Mesendoderm (in vitro differentiated cells): ENCODE data around the gene UBE3D.

Experiments used
- DNase-seq: peaks from one replicate; pipeline ENCODE4 v3.0.0; 2013
- H2AK5ac ChIP-seq: 2 replicates; pipeline ENCODE4 v1.6.1; 2013; ENCODE audit warnings: low read length, inconsistent platforms
- H2BK120ac ChIP-seq: 2 replicates; pipeline ENCODE4 v1.6.1; 2013; ENCODE audit warnings: low read depth, mild to moderate bottlenecking, low read length, moderate library complexity, mixed read lengths
- H2BK15ac ChIP-seq: replicated peaks from 2 replicates; pipeline ENCODE4 v1.6.1; 2013; ENCODE audit warnings: low read depth, mild to moderate bottlenecking, moderate library complexity
- H2BK5ac ChIP-seq: 2 replicates; pipeline ENCODE4 v1.6.1; 2013; ENCODE audit warnings: low read length, inconsistent platforms
- H3K18ac ChIP-seq: 2 replicates; pipeline ENCODE4 v1.6.1; 2013; ENCODE audit warnings: mild to moderate bottlenecking, low read length, mixed read lengths
- H3K23ac ChIP-seq: one replicate; pipeline ENCODE4 v1.6.1; 2013; ENCODE audit warnings: low read length
- H3K27ac ChIP-seq: 2 replicates; pipeline ENCODE4 v1.5.1; 2013; ENCODE audit warnings: low read depth, mild to moderate bottlenecking, inconsistent platforms, low read length, moderate library complexity
- H3K27me3 ChIP-seq: 2 replicates; pipeline ENCODE4 v1.6.1; 2013; ENCODE audit warnings: low read length, control low read depth, mild to moderate bottlenecking, inconsistent platforms; ENCODE audit not compliant: insufficient read depth, poor library complexity
- H3K36me3 ChIP-seq: 2 replicates; pipeline ENCODE4 v1.6.1; 2013; ENCODE audit warnings: low read length, inconsistent platforms; ENCODE audit not compliant: control insufficient read depth, insufficient read depth
- H3K4ac ChIP-seq: one replicate; pipeline ENCODE4 v1.6.1; 2013; ENCODE audit warnings: low read depth, mild to moderate bottlenecking, low read length, moderate library complexity
- H3K4me1 ChIP-seq: 2 replicates; pipeline ENCODE4 v1.6.1; 2013; ENCODE audit warnings: low read depth, low read length, inconsistent platforms; ENCODE audit not compliant: control insufficient read depth
- H3K4me2 ChIP-seq: 2 replicates; pipeline ENCODE4 v1.6.1; 2013; ENCODE audit warnings: low read length
- H3K4me3 ChIP-seq: 2 replicates; pipeline ENCODE4 v1.5.1; 2013; ENCODE audit warnings: mild to moderate bottlenecking, low read length
- H3K56ac ChIP-seq: one replicate; pipeline ENCODE4 v1.6.1; 2013; ENCODE audit warnings: low read length
- H3K79me1 ChIP-seq: 2 replicates; pipeline ENCODE4 v1.6.1; 2013; ENCODE audit warnings: low read length, inconsistent platforms
- H3K79me2 ChIP-seq: 2 replicates; pipeline ENCODE4 v1.6.1; 2013; ENCODE audit warnings: mild to moderate bottlenecking, low read length; ENCODE audit not compliant: control insufficient read depth, insufficient read depth
- H3K9ac ChIP-seq: 2 replicates; pipeline ENCODE4 v1.6.1; 2013; ENCODE audit warnings: low read length, inconsistent platforms
- H4K5ac ChIP-seq: one replicate; pipeline ENCODE4 v1.6.1; 2013; ENCODE audit warnings: low read length
- H4K8ac ChIP-seq: one replicate; pipeline ENCODE4 v1.6.1; 2013; ENCODE audit warnings: low read depth, mild to moderate bottlenecking, control low read depth, low read length, moderate library complexity
- WGBS: extraction: QIAGEN DNeasy Blood & Tissue Kit; methylation state at CpG from one replicate; pipeline ENCODE4 v1.1.7; 2013; ENCODE audit warnings: low lambda C conversion rate, missing lambda C conversion rate; ENCODE audit not compliant: insufficient coverage; ENCODE audit errors: extremely low coverage; 5-methylcytosine and 5-hydroxymethylcytosine counted together

UBE3D gene

DNA sequence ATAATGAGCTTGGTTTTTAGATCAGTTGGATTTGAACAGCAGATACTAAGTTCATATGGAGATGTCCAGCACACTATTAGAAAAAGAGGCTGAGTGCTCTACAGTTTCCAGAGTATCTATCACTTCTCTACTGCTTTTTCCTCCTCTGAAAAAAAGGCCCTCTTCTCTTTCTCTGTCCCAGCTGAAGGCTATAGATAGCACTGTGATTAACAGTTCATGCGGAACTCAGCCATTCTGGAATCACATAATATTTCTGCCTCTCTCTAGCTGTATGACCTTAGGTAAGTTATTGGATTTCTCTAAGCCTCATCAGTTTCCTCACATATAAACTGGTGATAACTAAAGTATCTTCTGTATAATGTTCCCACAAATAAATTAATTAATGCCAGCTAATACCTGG is 184.1 kb downstream of the UBE3D start:
- Histone ChIP-seq H3K18ac (no peak overlapping the region), H3K27ac (no peak overlapping the region), H3K9ac (no peak overlapping the region), H4K8ac (no peak overlapping the region), H4K5ac (no peak overlapping the region), H3K79me2 (no peaks in the 10 kb centered on the region), H3K23ac (no peak overlapping the region), H3K4me2 (no peak overlapping the region), H3K4ac (no peak overlapping the region), H3K36me3 (no peaks in the 10 kb centered on the region), H3K4me3 (no peak overlapping the region), H2AK5ac (no peak overlapping the region), H3K4me1 (no peaks in the 10 kb centered on the region), H2BK120ac (no peak overlapping the region), H3K79me1 (no peaks in the 10 kb centered on the region), H3K56ac (no peak overlapping the region), H3K27me3 (no peaks in the 10 kb centered on the region), H2BK15ac (no peak overlapping the region), H2BK5ac (no peak overlapping the region)
- DNase-seq, result no peak
- WGBS, result no CpG with 5 or more reads among the region's 1 CpG

DNA sequence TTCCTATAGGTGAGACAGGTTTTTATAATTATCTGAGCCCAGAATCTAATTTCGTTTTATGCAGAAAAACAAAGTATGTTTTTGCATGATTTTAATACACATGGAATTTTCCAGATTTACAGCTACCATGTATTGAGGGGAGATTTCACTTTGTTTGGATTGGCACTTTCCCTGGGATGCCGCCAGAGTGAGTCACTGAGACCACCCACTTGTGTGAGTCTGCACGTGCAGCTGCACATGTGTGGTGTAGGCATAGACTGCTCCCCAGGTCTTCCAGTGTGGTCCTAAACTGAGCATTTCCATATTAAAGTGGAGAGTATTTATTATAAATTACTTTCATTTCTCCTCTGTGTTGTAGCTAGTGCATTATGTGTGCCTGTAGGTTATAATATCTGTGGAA is 186.8 kb downstream of the UBE3D start:
- Histone ChIP-seq H4K5ac (no peak overlapping the region), H3K36me3 (no peaks in the 10 kb centered on the region), H3K79me2 (no peaks in the 10 kb centered on the region), H3K27me3 (no peaks in the 10 kb centered on the region), H4K8ac (no peak overlapping the region), H3K27ac (no peak overlapping the region), H2BK15ac (no peak overlapping the region), H3K4me1 (no peaks in the 10 kb centered on the region), H2AK5ac (no peak overlapping the region), H2BK5ac (no peak overlapping the region), H3K4ac (no peak overlapping the region), H3K56ac (no peak overlapping the region), H3K4me3 (no peak overlapping the region), H3K23ac (no peak overlapping the region), H3K4me2 (no peak overlapping the region), H3K9ac (no peak overlapping the region), H3K79me1 (no peaks in the 10 kb centered on the region), H3K18ac (no peak overlapping the region), H2BK120ac (no peak overlapping the region)
- DNase-seq, result no peak
- WGBS, result no CpG with 5 or more reads among the region's 3 CpGs

DNA sequence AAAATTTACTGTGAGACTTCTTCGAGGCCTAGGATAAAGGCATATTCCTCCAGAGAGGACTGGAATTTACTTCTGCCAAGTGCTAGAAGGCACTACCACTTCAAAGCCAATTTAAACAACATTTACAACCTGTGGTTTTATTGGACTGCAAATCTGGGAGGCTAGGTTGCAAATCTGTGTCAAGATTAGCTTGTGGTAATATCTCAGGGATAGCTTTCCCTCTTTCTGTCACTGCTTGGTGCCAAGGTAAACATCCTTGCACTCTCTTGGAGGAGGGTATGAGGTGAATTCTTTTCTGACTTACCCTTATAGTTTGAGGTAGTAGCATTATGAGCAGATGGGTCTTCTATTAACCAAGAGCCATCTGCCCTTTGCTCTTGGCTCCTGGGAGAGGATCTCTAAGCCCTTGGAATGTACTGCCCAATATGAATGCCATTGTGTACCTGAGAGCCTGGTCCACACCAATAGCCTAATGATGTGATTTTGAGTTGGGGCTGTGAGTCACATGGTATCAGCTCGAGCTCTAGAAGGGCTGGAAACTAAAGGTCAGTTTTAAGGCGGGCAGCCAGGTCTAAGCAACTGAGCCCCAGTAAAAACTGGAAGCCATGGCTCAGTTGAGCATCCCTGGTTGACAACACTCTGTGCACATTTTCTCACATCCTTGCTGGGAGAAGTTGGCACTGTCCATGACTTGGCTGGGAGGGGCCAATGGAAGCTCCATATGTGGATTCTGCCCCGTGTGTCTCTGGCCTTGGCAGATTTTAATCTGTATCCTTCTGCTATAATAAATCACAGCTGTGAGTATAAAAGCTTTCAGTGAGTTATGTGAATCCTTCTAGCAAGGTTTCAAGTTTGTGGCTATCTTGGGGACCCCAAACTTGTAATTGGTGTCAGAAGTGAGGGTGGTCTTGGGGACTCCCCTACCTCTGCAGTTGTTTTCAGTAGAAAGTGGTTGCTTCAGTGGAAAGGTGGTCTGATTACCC is 188.1 kb downstream of the UBE3D start:
- H3K18ac ChIP-seq, result no peak overlapping the region
- no peak overlapping the region for H3K23ac ChIP-seq
- H2BK5ac ChIP-seq, result no peak overlapping the region
- H2BK120ac ChIP-seq, result no peak overlapping the region
- no peaks in the 10 kb centered on the region for H3K27me3 ChIP-seq
- H2BK15ac ChIP-seq, result no peak overlapping the region
- H3K56ac ChIP-seq, result no peak overlapping the region
- H3K79me2 ChIP-seq, result no peaks in the 10 kb centered on the region
- H4K8ac ChIP-seq, result no peak overlapping the region
- no peak overlapping the region for H3K27ac ChIP-seq
- no peaks in the 10 kb centered on the region for H3K36me3 ChIP-seq
- H3K79me1 ChIP-seq, result no peaks in the 10 kb centered on the region
- H4K5ac ChIP-seq, result no peak overlapping the region
- no peak overlapping the region for H2AK5ac ChIP-seq
- H3K4me1 ChIP-seq, result no peaks in the 10 kb centered on the region
- no peak overlapping the region for H3K4me2 ChIP-seq
- no peak overlapping the region for H3K9ac ChIP-seq
- no CpG with 5 or more reads among the region's 4 CpGs for WGBS
- no peak overlapping the region for H3K4me3 ChIP-seq
- no peak overlapping the region for H3K4ac ChIP-seq
- no peak for DNase-seq

DNA sequence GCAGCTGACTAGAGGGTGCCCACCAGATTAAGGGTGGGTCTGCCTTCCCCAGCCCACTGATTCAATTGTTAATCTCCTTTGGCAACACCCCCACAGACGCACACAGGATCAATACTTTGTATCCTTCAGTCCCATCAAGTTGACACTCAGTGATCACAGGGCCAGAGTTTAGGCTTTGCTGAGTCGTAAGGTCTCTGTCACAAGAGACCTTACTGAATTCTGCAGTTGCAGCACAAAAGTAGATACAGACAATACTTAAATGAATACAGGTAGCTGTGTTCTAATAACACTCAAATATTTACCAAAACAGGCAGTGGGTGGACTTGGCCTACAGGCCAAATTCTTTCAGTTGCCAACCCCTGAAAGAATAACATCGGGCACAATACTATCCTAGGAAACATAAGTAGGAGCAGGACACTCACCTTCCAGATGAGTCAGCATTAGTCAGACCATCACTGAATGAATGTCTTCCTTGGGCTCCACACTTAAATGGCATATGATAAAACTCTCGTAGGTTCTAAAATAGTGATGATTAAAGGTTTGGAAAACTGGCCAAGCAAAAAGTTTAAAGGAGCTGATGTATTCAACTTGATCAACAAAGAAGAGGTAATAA is 190.0 kb downstream of the UBE3D start:
- Histone ChIP-seq H3K4me2 (no peak overlapping the region), H2BK5ac (no peak overlapping the region), H3K9ac (no peak overlapping the region), H3K27me3 (no peaks in the 10 kb centered on the region), H3K56ac (no peak overlapping the region), H3K4ac (no peak overlapping the region), H3K18ac (no peak overlapping the region), H3K79me1 (no peaks in the 10 kb centered on the region), H2AK5ac (no peak overlapping the region), H3K79me2 (no peaks in the 10 kb centered on the region), H3K4me3 (no peak overlapping the region), H2BK15ac (no peak overlapping the region), H4K5ac (no peak overlapping the region), H3K36me3 (no peaks in the 10 kb centered on the region), H3K23ac (no peak overlapping the region), H3K4me1 (no peaks in the 10 kb centered on the region), H4K8ac (no peak overlapping the region), H2BK120ac (no peak overlapping the region), H3K27ac (no peak overlapping the region)
- DNase-seq, result peak; percentile 15
- no CpG with 5 or more reads among the region's 4 CpGs for WGBS

DNA sequence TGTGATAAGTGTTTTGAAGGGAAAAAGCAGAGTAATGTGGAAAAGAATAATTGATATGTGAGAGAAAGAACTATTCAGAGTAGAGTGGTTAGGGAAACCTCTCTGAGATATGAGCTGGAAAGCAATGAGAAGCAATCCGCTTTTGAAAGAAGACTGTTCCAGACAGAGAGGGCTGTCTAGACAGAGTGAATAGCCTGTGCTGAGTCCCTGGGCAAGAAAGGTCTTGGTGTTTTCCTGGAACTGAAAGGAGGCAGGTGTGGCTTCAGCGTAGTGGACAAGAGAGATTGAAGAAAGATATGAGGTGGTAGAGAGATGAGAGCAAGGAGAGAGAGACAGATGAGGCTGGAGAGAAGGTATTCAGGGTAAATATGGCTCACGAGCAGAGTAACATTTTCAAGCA is 190.8 kb downstream of the UBE3D start:
- H3K27ac ChIP-seq, result no peak overlapping the region

More for the DNA sequence above, 190.8 kb downstream of the UBE3D start:
- H2AK5ac ChIP-seq, result no peak overlapping the region
- no peak overlapping the region for H2BK120ac ChIP-seq
- H3K4me2 ChIP-seq, result no peak overlapping the region
- H2BK5ac ChIP-seq, result no peak overlapping the region
- no peak overlapping the region for H3K9ac ChIP-seq
- no peak overlapping the region for H4K5ac ChIP-seq
- H4K8ac ChIP-seq, result no peak overlapping the region
- no CpG with 5 or more reads among the region's 3 CpGs for WGBS
- H3K79me2 ChIP-seq, result no peaks in the 10 kb centered on the region
- H3K4me1 ChIP-seq, result no peaks in the 10 kb centered on the region
- no peak overlapping the region for H3K4me3 ChIP-seq
- no peak overlapping the region for H2BK15ac ChIP-seq
- no peak overlapping the region for H3K4ac ChIP-seq
- no peaks in the 10 kb centered on the region for H3K36me3 ChIP-seq
- no peak overlapping the region for H3K18ac ChIP-seq
- H3K27me3 ChIP-seq, result no peaks in the 10 kb centered on the region
- no peak for DNase-seq
- no peak overlapping the region for H3K23ac ChIP-seq
- no peak overlapping the region for H3K56ac ChIP-seq
- H3K79me1 ChIP-seq, result no peaks in the 10 kb centered on the region
